HG02981 (cell line): ENCODE data around the gene FOXK2.
"Not testable (repeated sequence)": the region's sequence is repeated elsewhere in the genome, so short reads cannot be mapped to it uniquely, and the experiment has no call there.

Experiments
- ATAC-seq: cut with Tn5 transposase; IDR thresholded peaks from one replicate; pipeline ENCODE4 v1.9.1; 2021; ENCODE audit warnings: mild to moderate bottlenecking, moderate library complexity; ENCODE audit not compliant: unreplicated experiment

FOXK2 gene

GRCh38 chr17:82561429-82562035, 42.0 kb downstream of the FOXK2 start:
- no peak for ATAC-seq

- ATAC-seq, result not testable (repeated sequence)
These were observed 43.2 kb downstream of the FOXK2 start for GRCh38 chr17:82562718-82563220.

- ATAC-seq, result no peak
These were observed 43.8 kb downstream of the FOXK2 start for GRCh38 chr17:82563318-82563717.

DNA sequence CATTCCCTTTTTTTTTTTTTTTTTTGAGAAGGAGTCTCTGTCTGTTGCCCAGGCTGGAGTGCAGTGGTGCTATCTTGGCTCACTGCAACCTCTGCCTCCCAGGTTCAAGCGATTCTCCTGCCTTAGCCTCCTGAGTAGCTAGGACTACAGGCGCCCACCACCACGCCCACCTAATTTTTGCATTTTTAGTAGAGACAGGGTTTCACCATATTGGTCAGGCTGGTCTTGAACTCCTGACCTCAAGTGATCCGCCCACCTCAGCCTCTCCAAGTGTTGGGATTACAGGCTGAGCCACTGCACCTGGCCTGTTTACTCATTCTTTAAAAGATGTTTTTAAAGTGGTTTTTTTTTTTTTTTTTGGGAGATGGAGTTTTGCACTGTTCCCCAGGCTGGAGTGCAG, 44.2 kb downstream of the FOXK2 start:
- ATAC-seq, result not testable (repeated sequence)

DNA sequence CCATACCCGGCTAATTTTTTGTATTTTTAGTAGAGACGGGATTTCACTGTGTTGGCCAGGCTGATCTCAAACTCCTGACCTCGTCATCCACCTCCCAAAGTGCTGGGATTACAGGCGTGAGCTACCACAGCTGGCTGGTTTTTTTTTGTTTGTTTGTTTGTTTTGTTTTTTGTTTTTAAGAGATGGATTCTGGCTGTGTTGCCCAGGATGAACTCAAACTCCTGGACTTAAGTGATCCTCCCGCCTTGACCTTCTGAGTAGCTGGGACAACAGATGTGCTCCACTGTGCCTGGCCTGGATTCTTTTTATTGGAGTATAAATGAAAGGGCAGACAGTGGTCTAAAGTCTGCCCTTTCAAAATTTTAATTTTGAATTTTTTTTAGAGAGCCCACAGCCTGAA, 44.7 kb downstream of the FOXK2 start:
- no peak for ATAC-seq

GRCh38 chr17:82565551-82565950, 46.0 kb downstream of the FOXK2 start:
- no peak for ATAC-seq

DNA sequence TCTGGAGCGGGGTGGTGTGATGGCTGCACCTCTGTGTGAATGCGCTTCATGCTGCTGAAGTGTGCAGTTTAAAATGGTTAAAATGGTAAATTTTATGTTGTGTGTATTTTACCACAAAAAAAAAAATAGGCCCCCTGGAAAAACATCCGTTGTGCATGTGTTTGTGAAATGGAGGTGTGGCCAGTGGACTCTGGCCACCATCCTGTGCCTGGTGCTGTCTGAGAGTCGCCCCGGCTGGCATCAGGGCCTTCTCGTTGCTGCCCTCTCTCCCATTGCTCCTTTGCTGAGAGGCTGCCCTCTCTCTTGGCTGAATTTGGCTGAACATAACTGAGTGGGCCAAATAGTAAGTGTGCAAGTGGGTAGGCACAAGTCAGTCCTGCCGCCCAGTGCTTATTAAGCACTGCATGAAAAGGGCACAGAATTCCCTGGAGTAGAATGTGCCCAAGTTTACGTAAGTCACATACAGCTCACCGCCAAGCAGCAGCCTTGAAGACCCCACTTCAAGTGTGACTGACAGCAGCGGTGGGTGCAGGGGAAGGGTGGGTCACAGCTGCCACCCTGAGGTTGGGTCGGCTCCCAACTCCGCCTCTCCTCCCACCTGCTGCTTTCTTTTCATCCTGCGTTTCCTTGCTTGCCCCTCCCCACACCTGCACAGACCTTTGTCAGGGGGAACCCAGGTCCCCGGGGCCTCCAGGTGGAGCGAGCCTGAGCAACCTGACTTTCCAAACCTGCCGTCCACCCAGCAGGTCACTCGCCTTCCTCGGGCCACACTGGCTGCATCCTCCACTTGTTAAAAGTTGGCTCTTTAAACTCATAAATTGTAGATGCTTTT, 46.8 kb downstream of the FOXK2 start:
- no peak for ATAC-seq

- no peak for ATAC-seq
These were observed 47.8 kb downstream of the FOXK2 start for GRCh38 chr17:82567286-82567685.

DNA sequence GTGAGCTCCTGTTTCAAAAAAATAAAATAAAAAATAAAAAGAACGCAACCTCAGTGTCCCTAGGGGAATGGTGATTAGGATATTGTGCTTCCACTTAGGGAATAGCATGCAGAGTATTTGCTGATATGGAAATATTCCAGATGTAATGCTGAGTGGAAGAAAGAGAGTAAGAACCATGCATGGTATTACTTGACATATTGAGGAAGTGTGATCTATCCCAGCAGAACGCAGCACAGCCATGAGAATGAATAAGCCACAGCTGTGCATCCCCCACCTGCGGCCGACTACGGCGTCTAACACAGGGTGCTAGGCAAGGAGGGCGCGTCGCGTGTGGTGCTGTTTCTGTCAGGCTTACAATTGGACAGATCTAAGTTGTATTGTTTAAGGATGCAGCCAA, 49.5 kb downstream of the FOXK2 start:
- no peak for ATAC-seq

DNA sequence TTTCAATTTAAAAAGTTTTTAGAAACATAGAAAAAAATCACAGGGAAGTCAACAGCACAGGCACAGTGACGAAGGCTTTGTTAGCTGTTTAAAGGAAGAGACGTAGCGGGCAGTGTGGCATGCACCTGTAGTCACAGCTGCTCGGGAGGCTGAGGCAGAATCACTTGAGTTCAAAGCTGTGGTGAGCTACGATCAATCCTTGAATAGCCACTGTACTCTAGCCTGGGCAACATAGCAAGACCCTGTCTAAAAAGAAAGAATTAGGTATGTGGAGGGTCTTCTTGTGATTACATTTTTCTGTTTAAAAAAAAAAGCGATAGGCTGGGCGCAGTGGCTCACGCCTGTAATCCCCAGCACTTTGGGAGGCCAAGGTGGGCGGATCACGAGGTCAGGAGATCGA, 50.1 kb downstream of the FOXK2 start:
- ATAC-seq, result no peak

DNA sequence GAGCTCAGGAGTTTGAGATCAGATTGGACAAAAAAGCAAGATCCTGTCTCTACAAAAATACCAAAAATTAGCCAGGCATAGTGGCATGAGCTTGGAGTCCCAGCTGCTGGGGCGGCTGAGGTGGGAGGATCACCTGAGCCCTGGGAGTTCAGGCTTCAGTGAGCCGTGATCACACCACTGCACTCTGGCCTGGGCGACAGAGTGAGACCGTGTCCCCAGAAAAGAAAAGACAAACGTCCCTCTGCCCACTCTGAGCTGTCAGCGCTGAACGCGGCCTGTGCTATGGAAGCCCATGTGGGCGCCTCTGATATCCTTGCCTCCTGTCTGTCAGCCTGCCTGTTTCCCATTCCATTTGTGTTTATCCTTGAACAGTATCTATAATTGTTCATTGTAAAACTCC, 50.7 kb downstream of the FOXK2 start:
- no peak for ATAC-seq

GRCh38 chr17:82571855-82572254, 52.3 kb downstream of the FOXK2 start:
- ATAC-seq, result no peak

DNA sequence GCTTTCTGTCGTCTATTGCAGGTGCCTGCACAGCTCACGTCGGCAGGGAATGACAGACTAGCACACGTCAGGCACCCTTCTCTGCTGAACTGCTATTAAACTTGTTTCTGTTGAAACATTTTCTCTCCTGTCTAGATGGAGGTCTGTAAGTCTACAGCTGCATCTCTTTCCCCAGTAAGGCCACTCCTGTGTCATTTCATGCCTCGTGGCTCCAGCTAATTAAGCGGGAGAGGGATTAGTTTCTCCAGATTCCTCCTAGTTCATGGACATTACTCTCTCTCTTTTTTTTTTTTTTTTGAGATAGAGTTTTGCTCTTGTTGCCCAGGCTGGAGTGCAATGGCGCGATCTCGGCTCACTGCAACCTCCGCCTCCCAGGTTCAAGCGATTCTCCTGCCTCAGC, 54.5 kb downstream of the FOXK2 start:
- ATAC-seq, result no peak

- not testable (repeated sequence) for ATAC-seq
These were observed 56.2 kb downstream of the FOXK2 start for GRCh38 chr17:82575581-82576221.

- no peak for ATAC-seq
These were observed 57.8 kb downstream of the FOXK2 start for GRCh38 chr17:82577300-82577699.

GRCh38 chr17:82579969-82580368, 60.4 kb downstream of the FOXK2 start:
- ATAC-seq, result not testable (repeated sequence)

- ATAC-seq, result no peak
These were observed 62.7 kb downstream of the FOXK2 start for GRCh38 chr17:82582213-82582612.

GRCh38 chr17:82582709-82583108, 63.2 kb downstream of the FOXK2 start:
- ATAC-seq, result no peak

DNA sequence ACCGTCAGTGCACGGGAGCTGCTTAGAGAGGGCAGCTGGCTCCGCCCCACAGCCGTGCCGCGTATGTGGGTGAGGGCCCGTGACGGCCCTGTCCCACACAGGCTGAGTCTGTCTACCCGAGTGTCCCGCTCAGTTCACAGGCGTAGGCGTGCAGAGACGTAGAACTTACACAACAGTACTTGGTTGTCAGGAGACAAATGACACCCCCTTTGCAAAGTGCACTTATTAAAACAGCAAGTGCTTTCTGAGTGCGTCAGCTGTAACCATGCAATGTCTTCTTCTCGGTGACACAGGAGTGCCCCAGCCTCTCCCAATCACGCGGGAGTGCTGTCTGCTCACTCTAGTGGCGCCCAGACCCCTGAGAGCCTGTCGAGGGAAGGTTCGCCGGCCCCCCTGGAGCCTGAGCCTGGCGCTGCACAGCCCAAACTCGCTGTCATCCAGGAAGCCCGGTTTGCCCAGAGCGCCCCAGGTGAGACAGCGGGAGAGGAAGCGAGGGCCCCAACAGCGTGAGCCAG, 64.2 kb downstream of the FOXK2 start:
- no peak for ATAC-seq

DNA sequence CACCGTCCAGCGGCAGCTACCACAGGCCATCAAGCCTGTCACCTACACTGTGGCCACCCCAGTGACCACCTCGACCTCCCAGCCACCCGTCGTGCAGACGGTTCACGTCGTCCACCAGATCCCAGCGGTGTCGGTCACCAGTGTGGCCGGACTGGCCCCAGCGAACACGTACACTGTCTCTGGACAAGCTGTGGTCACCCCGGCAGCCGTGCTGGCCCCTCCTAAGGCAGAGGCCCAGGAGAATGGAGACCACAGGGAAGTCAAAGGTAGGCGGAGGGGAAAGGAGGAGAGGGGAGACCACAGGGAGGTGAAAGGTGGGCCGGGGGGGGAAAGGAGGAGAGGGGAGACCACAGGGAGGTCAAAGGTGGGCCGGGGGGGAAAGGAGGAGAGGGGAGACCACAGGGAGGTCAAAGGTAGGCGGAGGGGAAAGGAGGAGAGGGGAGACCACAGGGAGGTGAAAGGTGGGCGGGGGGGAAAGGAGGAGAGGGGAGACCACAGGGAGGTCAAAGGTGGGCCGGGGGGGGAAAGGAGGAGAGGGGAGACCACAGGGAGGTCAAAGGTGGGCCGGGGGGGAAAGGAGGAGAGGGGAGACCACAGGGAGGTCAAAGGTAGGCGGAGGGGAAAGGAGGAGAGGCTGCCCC, 66.5 kb downstream of the FOXK2 start:
- not testable (repeated sequence) for ATAC-seq

DNA sequence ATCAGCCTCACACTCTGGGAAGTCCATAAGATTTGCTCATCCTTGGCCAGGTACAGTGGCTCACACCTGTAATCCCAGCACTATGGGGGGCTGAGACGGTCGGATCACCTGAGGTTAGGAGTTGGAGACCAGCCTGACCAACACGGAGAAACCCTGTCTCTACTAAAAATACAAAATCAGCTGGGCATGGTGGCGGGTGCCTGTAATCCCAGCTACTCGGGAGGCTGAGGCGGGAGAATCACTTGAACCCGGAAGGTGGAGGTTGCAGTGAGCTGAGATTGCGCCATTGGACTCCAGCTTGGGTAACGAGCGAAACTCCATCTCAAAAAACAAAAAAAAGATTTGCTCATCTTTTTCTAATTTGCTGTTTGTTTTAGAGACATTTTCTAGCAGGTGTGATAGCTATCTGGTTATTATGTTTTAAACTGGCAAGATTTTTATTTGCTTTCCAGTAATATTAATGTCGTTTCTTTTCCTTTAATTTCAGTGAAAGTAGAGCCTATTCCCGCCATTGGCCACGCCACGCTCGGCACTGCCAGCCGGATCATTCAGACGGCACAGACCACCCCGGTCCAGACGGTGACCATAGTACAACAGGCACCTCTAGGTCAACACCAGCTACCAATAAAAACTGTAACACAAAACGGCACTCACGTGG, 67.2 kb downstream of the FOXK2 start:
- no peak for ATAC-seq
